ENCODE results near the gene KLRB1. TPM values are rescaled to one million over a fixed set of nuclear protein-coding genes. Genes with fewer than 3 reads are reported as not detected.
"Not testable (repeated sequence)": the region's sequence is repeated elsewhere in the genome, so short reads cannot be mapped to it uniquely, and the experiment has no call there.

KLRB1 gene
- total RNA-seq, 1 donor from 2014 or later: not detected

DNA sequence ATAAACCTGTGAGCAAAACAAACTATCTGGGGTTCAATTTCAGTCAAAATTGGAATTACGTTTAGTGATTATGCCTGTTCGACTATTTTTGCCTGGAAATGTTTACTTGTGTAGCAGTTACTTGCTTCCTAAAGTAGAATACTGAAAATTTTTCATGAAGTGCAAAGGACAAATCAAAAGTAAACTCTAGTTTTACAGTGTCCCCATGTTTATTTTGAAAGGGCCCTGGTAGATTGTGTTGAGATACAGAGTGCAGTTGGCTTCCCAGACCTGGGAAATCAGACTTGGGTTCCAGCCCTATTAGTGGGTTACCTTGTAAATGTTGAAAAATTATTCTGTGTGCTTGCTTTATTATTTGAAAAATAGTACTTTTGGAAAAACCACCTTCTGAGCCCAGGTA is 17.3 kb downstream of the KLRB1 start:
- H3K27me3 Mint-ChIP-seq (ENCODE audit: low read depth): no peaks in the 10 kb centered on the region
- TF ChIP-seq, protein P1, sequence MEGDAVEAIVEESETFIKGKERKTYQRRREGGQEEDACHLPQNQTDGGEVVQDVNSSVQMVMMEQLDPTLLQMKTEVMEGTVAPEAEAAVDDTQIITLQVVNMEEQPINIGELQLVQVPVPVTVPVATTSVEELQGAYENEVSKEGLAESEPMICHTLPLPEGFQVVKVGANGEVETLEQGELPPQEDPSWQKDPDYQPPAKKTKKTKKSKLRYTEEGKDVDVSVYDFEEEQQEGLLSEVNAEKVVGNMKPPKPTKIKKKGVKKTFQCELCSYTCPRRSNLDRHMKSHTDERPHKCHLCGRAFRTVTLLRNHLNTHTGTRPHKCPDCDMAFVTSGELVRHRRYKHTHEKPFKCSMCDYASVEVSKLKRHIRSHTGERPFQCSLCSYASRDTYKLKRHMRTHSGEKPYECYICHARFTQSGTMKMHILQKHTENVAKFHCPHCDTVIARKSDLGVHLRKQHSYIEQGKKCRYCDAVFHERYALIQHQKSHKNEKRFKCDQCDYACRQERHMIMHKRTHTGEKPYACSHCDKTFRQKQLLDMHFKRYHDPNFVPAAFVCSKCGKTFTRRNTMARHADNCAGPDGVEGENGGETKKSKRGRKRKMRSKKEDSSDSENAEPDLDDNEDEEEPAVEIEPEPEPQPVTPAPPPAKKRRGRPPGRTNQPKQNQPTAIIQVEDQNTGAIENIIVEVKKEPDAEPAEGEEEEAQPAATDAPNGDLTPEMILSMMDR (IDR thresholded peaks at IDR 0.05): no peak
- no peaks in the 10 kb centered on the region for H3K36me3 Mint-ChIP-seq (ENCODE audit: low read depth)

DNA sequence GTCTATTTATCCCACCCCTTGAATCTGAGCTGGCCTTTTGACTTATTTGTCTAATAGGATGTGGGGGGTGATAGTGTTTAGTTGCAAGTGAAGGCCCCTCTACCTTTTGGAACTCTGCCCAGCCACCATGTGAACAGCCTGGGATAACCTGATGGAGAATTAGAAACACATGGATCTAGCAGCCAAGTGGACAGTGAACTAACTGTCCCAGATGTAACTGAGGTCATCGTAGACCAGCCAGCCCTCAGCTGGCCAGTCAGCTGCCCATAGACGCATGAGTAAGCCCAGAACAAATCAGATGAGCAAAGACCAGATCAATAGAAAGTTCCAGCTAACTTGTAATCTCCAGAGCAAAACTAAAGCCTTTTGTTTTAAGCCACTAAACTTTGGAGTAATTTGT is 19.0 kb downstream of the KLRB1 start:
- H3K4me1 Mint-ChIP-seq (ENCODE audit: low read depth): no peaks in the 10 kb centered on the region
- no peak for DNase-seq (ENCODE audit: low spot score)
- no peak overlapping the region for H3K4me3 Mint-ChIP-seq (ENCODE audit: unreplicated experiment)
- H3K27me3 Mint-ChIP-seq (ENCODE audit: low read depth): no peaks in the 10 kb centered on the region
- TF ChIP-seq, protein P1 (IDR thresholded peaks at IDR 0.05): no peak
- no peaks in the 10 kb centered on the region for H3K36me3 Mint-ChIP-seq (ENCODE audit: low read depth)
- no peak overlapping the region for H3K27ac Mint-ChIP-seq (ENCODE audit: unreplicated experiment)
- H3K9me3 Mint-ChIP-seq (ENCODE audit: low read depth): no peaks in the 10 kb centered on the region

More for the DNA sequence above, 17.3 kb downstream of the KLRB1 start:
- Mint-ChIP-seq H3K9me3 (ENCODE audit: low read depth) (no peaks in the 10 kb centered on the region), H3K27ac (ENCODE audit: unreplicated experiment) (no peak overlapping the region), H3K4me3 (ENCODE audit: unreplicated experiment) (no peak overlapping the region), H3K4me1 (ENCODE audit: low read depth) (no peaks in the 10 kb centered on the region)
- no peak for DNase-seq (ENCODE audit: low spot score)

DNA sequence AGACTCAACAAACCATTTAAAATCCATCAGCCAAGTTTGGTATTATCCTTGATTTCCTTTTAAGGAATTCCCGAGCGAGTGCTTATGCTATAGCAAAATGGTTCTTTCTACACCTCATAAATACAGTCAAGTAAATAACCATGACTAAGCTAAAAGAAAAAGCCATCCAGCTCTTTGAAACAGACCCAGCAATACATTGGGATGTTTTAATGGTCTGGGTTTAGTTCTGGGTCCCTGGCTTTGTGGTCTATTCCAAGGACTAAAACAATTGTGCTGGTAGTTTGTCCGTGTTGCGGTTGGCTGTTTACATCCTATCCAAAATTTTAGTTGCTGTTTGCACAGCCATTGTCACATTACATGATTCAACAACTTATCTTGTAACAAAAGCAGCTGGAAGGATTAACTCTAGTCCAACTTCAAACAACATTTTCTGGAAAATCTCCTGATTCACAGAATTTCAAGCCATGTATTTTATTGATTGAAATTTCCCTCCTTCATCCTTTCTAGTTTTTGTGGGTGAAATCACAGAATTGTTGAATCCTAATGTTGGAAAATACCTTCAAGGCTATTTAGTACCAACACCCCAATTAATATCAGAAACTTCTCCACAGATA is 19.6 kb downstream of the KLRB1 start:
- Mint-ChIP-seq H3K36me3 (ENCODE audit: low read depth) (no peaks in the 10 kb centered on the region), H3K27me3 (ENCODE audit: low read depth) (no peaks in the 10 kb centered on the region), H3K9me3 (ENCODE audit: low read depth) (no peaks in the 10 kb centered on the region), H3K4me3 (ENCODE audit: unreplicated experiment) (no peak overlapping the region), H3K4me1 (ENCODE audit: low read depth) (no peaks in the 10 kb centered on the region), H3K27ac (ENCODE audit: unreplicated experiment) (no peak overlapping the region)
- TF ChIP-seq, protein P1 (IDR thresholded peaks at IDR 0.05): no peak
- DNase-seq (ENCODE audit: low spot score): no peak

DNA sequence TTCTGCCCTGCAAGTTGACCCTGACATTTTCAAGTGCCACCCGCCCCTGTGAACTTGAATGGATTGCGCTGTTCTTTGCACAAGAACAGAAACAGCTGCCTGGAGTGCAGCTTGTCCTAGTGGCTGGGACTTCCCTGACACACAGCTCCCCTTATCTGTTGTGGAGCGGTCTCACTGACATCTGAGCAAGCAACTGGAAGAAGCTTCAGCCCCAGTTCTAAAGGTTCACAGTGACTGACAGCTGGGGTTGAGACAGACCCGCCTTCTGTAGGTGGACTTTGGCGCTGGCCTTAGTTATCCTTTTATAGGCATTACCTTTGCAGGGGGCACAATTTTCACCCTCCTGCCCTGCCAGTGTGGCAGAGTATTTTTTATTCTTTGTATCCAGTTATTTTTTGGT is 30.0 kb downstream of the KLRB1 start:
- H3K4me1 Mint-ChIP-seq (ENCODE audit: low read depth); H3K27ac Mint-ChIP-seq (ENCODE audit: unreplicated experiment); H3K36me3 Mint-ChIP-seq (ENCODE audit: low read depth); H3K27me3 Mint-ChIP-seq (ENCODE audit: low read depth); H3K9me3 Mint-ChIP-seq (ENCODE audit: low read depth); DNase-seq (ENCODE audit: low spot score); H3K4me3 Mint-ChIP-seq (ENCODE audit: unreplicated experiment): not testable (repeated sequence)

DNA sequence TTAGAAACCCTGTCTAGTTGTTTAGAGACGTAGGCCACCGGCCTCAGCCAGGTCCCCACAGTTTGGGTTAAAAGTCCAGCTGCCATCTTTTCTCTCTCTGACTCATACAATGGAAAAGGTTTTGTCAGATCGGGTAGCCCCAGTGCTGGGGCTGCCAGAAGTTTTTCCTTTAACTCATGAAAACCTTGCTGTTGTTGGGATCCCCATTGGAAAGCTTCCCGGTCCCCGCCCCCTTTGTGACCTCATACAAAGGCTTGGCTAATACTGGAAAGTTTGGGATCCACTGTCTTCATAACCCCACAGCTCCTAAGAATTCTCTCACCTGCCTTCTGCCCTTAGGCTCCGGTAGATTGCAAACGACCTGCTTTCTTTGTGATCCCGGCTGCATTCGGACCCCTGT is 40.6 kb downstream of the KLRB1 start:
- H3K9me3 Mint-ChIP-seq (ENCODE audit: low read depth); H3K4me3 Mint-ChIP-seq (ENCODE audit: unreplicated experiment); H3K27ac Mint-ChIP-seq (ENCODE audit: unreplicated experiment); DNase-seq (ENCODE audit: low spot score); H3K36me3 Mint-ChIP-seq (ENCODE audit: low read depth); H3K4me1 Mint-ChIP-seq (ENCODE audit: low read depth); H3K27me3 Mint-ChIP-seq (ENCODE audit: low read depth): not testable (repeated sequence)

DNA sequence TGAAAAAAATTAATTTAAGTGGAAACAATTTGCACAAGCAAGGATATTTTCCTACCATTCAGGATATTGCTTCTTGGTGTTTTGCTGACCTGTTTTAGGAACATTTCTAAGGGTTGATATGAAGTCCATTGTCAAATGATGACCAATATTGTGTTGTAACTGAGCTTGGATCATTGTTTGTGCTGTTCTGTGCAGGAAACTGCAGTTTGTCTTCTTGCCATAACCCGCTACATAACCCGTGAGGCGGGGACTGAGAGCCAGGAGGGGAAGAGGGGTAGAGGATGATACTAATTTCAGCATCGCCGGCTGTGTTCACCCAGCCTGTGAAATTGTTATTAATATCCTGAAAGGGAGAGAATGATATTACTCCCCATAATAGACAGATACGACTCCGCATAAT is 41.6 kb downstream of the KLRB1 start:
- not testable (repeated sequence) for H3K4me3 Mint-ChIP-seq (ENCODE audit: unreplicated experiment); H3K4me1 Mint-ChIP-seq (ENCODE audit: low read depth); H3K27me3 Mint-ChIP-seq (ENCODE audit: low read depth); DNase-seq (ENCODE audit: low spot score); H3K36me3 Mint-ChIP-seq (ENCODE audit: low read depth); H3K9me3 Mint-ChIP-seq (ENCODE audit: low read depth); H3K27ac Mint-ChIP-seq (ENCODE audit: unreplicated experiment)

DNA sequence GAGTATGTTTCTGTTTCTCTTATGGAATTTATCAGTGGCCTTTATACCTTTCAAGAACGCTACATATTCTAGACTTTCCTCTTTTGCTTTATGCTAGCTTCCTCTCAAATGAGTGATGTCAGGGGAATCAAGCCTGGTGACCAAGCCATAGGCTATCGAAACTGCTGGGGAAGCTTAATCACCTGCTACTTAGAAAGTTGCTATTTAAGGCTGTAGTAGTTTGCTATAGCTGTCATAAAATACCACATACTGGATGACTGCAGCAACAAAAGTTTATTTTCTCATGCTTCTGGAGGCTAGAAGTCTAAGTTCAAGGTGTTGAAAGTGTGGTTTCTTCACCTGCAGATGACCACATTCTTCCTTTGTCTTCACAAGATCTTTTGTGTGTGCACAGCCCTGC is 43.3 kb downstream of the KLRB1 start:
- not testable (repeated sequence) for H3K27me3 Mint-ChIP-seq (ENCODE audit: low read depth); DNase-seq (ENCODE audit: low spot score); H3K9me3 Mint-ChIP-seq (ENCODE audit: low read depth); H3K27ac Mint-ChIP-seq (ENCODE audit: unreplicated experiment); H3K4me3 Mint-ChIP-seq (ENCODE audit: unreplicated experiment); H3K4me1 Mint-ChIP-seq (ENCODE audit: low read depth); H3K36me3 Mint-ChIP-seq (ENCODE audit: low read depth)

DNA sequence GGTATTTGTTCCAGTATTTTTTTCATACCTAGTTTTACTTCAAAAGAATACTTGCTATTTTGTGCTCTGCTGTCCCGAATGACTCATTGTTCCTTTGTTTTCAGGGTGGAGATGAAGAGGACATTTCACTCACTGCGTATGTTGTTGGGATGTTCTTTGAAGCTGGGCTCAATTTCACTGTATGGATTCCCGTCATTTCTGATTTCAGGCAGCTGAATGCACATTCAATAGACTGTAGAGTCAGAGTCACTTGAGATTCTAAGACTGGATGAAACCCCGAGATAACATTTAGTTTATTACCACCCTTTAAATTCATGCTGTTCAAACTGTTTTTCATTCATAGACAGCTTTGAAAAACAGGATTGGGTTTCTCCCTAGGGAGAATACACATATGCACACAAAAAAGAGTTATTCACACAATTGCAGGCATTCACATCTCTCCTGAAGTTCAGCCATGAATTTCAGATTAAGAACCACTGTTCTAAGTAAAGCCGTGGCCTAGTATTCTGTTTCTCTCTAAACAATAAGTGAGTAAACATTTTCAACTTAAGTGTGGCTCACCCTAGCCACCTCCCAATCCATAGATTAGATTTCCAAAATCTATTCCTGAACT is 44.8 kb downstream of the KLRB1 start:
- not testable (repeated sequence) for H3K4me3 Mint-ChIP-seq (ENCODE audit: unreplicated experiment); H3K9me3 Mint-ChIP-seq (ENCODE audit: low read depth); H3K36me3 Mint-ChIP-seq (ENCODE audit: low read depth); H3K27ac Mint-ChIP-seq (ENCODE audit: unreplicated experiment); H3K27me3 Mint-ChIP-seq (ENCODE audit: low read depth); DNase-seq (ENCODE audit: low spot score); H3K4me1 Mint-ChIP-seq (ENCODE audit: low read depth)

DNA sequence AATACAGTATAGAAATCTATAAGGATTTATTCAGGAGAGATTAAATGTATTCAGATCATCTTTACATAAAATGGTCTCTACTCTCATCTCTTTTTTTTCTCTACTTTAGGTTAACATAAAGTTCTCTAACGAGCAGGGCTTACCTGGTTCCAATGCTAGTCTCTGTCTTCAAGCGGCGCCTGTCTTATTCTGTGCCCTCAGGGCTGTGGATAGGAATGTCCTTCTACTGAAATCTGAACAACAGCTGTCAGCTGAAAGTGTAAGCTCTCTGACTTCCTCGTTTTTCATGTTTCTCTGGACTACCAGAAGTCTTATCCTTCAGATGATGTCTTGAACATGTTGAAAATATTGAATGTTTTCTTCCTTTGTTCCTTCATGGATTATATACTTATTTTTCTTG is 62.2 kb downstream of the KLRB1 start:
- H3K4me3 Mint-ChIP-seq (ENCODE audit: unreplicated experiment); H3K36me3 Mint-ChIP-seq (ENCODE audit: low read depth); H3K27ac Mint-ChIP-seq (ENCODE audit: unreplicated experiment); DNase-seq (ENCODE audit: low spot score); H3K4me1 Mint-ChIP-seq (ENCODE audit: low read depth); H3K9me3 Mint-ChIP-seq (ENCODE audit: low read depth); H3K27me3 Mint-ChIP-seq (ENCODE audit: low read depth): not testable (repeated sequence)
